Measurements from ENCODE around the gene JARID2. TPM values are rescaled to one million over a fixed set of nuclear protein-coding genes. Genes with fewer than 3 reads are reported as not detected.

JARID2 gene
- polyA plus RNA-seq, 1 donor (not counting 4 experiments of a cell fraction or from before 2014, with no cell fraction given), result 11.0 TPM

- Histone ChIP-seq H3K9me3 (ENCODE audit: control insufficient read depth, low read depth, low read length) (no peaks in the 10 kb centered on the region), H3K27ac (ENCODE audit: control insufficient read depth, insufficient read depth, low read length) (no peak overlapping the region), H3K4me2 (ENCODE audit: control insufficient read depth, extremely low read depth, insufficient read depth, low read depth, low read length) (no peak overlapping the region), H3K4me1 (ENCODE audit: control insufficient read depth, extremely low read depth, insufficient read depth, low read length) (peaks cover 18% of the 10 kb centered on the region), H4K20me1 (ENCODE audit: control insufficient read depth, extremely low read depth, insufficient read depth, low read length) (no peaks in the 10 kb centered on the region), H3K79me2 (ENCODE audit: control insufficient read depth, insufficient read depth, low read length) (peaks cover 89% of the 10 kb centered on the region), H3K9ac (ENCODE audit: control insufficient read depth, extremely low read depth, insufficient read depth, low read length) (no peak overlapping the region), H3K36me3 (ENCODE audit: control insufficient read depth in 2 of 2, extremely low read depth in 1 of 2, insufficient read depth in 2 of 2, low read length in 2 of 2) (no peaks in the 10 kb centered on the region), H3K27me3 (ENCODE audit: control insufficient read depth, extremely low read depth, insufficient read depth, low read length) (no peaks in the 10 kb centered on the region), H2AFZ (ENCODE audit: control insufficient read depth, low read length) (no peak overlapping the region), H3K9me1 (ENCODE audit: control insufficient read depth, extremely low read depth, insufficient read depth, low read length) (no peaks in the 10 kb centered on the region), H3K4me3 (ENCODE audit: control insufficient read depth in 2 of 3, extremely low read depth in 1 of 3, insufficient read depth in 2 of 3, low read depth in 1 of 3, low read length in 3 of 3) (no peak overlapping the region)
- no peak for TF ChIP-seq CTCF (optimal IDR thresholded peaks at IDR 0.05 in 1 of 3, IDR thresholded peaks at IDR 0.05 in 1 of 3, conservative IDR thresholded peaks at IDR 0.05 in 1 of 3; ENCODE audit: extremely low read depth in 1 of 3, insufficient read depth in 2 of 3, low read length in 3 of 3)
- dilution Hi-C loops (cut with MboI; ENCODE audit: extremely low pct_ligation_motif_present, low sequenced_read_pairs), result no loop called here
- DNase-seq (ENCODE audit: low read depth, low spot score) (no peak), FAIRE-seq (no peak)
Observed at GRCh38 chr6:15282334-15282733, 36.5 kb downstream of the JARID2 start.

GRCh38 chr6:15283986-15284361 lies 38.1 kb downstream of the JARID2 start:
- H3K9ac ChIP-seq (ENCODE audit: control insufficient read depth, extremely low read depth, insufficient read depth, low read length), result no peak overlapping the region

More at GRCh38 chr6:15283986-15284361, 38.1 kb downstream of the JARID2 start:
- Histone ChIP-seq H3K36me3 (ENCODE audit: control insufficient read depth in 2 of 2, extremely low read depth in 1 of 2, insufficient read depth in 2 of 2, low read length in 2 of 2) (no peaks in the 10 kb centered on the region), H3K9me1 (ENCODE audit: control insufficient read depth, extremely low read depth, insufficient read depth, low read length) (no peaks in the 10 kb centered on the region), H3K27me3 (ENCODE audit: control insufficient read depth, extremely low read depth, insufficient read depth, low read length) (no peaks in the 10 kb centered on the region), H3K4me2 (ENCODE audit: control insufficient read depth, extremely low read depth, insufficient read depth, low read depth, low read length) (no peak overlapping the region), H3K4me1 (ENCODE audit: control insufficient read depth, extremely low read depth, insufficient read depth, low read length) (peaks cover 18% of the 10 kb centered on the region), H4K20me1 (ENCODE audit: control insufficient read depth, extremely low read depth, insufficient read depth, low read length) (no peaks in the 10 kb centered on the region), H3K9me3 (ENCODE audit: control insufficient read depth, low read depth, low read length) (no peaks in the 10 kb centered on the region), H3K4me3 (ENCODE audit: control insufficient read depth in 2 of 3, extremely low read depth in 1 of 3, insufficient read depth in 2 of 3, low read depth in 1 of 3, low read length in 3 of 3) (no peak overlapping the region), H3K27ac (ENCODE audit: control insufficient read depth, insufficient read depth, low read length) (no peak overlapping the region), H2AFZ (ENCODE audit: control insufficient read depth, low read length) (no peak overlapping the region), H3K79me2 (ENCODE audit: control insufficient read depth, insufficient read depth, low read length) (peaks cover 92% of the 10 kb centered on the region)
- DNase-seq (ENCODE audit: low read depth, low spot score) (no peak), FAIRE-seq (no peak)
- TF ChIP-seq CTCF (optimal IDR thresholded peaks at IDR 0.05 in 1 of 3, IDR thresholded peaks at IDR 0.05 in 1 of 3, conservative IDR thresholded peaks at IDR 0.05 in 1 of 3; ENCODE audit: extremely low read depth in 1 of 3, insufficient read depth in 2 of 3, low read length in 3 of 3) (no peak), EZH2 (IDR thresholded peaks at IDR 0.05; ENCODE audit: low read length) (no peak)
- dilution Hi-C loops (cut with MboI; ENCODE audit: extremely low pct_ligation_motif_present, low sequenced_read_pairs), result no loop called here

Data from keratinocyte (primary cell).